ENCODE results near the gene PPP2CA. TPM values are rescaled to one million over a fixed set of nuclear protein-coding genes. Genes with fewer than 3 reads are reported as not detected.
"Not testable (repeated sequence)": the region's sequence is repeated elsewhere in the genome, so short reads cannot be mapped to it uniquely, and the experiment has no call there.

The PPP2CA gene
- polyA plus RNA-seq, 12 donors: 111 to 148 (median 124) TPM; not detected in 1

GRCh38 chr5:134152173-134152832, 73.6 kb downstream of the PPP2CA start:
- not testable (repeated sequence) for DNase-seq

DNA sequence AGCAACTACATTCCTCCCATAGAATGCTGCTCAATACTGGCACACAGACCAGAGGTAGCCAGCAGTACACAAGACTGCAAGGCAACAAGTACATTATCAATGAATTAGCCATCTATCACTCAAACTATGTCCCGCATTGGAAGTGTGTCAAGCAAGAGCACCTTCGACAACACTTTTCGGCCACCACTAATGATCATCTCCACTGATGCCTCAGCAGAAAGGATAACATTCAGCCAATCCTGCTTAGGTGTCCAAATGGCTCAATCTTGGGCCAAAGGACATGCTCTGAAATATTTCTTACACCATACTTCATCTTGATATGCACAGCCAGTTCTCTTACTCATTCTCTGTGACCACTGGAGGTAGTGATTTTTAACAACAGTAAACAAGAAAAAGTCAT, 74.2 kb downstream of the PPP2CA start:
- DNase-seq: no peak

DNA sequence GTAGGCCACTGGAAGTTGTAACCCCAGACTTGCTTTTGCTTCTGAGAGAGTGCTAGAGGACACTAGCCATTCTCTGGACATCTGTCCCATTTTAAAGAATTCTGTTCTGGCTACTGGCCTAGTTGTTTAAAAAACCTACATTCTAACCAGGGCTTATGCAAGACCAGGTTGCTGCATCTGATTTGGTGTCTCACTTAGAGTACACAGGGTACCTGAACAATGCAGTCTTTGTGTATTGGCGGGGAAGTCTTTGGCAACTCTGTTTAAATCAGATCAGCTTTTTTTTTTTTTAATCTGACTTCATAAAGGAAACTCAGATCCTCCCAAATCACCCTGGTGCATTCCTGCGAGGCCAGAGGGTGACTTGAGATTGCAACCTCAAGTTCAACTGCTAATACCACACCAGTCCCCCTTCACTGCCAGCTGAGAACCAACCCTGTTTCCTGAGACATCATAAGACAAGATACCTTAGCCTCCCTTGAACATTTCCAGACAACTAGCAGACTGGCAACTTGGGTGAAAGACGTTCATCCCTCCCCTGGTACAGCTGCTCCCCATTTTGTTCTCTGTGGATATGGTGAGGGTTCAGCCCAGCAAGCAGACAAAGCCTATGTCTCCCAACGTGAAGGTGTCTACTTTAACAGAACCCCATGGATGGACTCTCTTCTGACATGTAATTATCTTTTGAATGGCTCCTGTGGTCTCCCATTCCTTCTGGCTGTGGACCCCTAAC, 76.1 kb downstream of the PPP2CA start:
- DNase-seq: no peak

- no peak for DNase-seq
Observed at GRCh38 chr5:134148986-134149539, 76.8 kb downstream of the PPP2CA start.

GRCh38 chr5:134148316-134148715, 77.6 kb downstream of the PPP2CA start:
- DNase-seq: no peak

- DNase-seq: no peak
Observed at GRCh38 chr5:134146651-134147518, 79.0 kb downstream of the PPP2CA start.

DNA sequence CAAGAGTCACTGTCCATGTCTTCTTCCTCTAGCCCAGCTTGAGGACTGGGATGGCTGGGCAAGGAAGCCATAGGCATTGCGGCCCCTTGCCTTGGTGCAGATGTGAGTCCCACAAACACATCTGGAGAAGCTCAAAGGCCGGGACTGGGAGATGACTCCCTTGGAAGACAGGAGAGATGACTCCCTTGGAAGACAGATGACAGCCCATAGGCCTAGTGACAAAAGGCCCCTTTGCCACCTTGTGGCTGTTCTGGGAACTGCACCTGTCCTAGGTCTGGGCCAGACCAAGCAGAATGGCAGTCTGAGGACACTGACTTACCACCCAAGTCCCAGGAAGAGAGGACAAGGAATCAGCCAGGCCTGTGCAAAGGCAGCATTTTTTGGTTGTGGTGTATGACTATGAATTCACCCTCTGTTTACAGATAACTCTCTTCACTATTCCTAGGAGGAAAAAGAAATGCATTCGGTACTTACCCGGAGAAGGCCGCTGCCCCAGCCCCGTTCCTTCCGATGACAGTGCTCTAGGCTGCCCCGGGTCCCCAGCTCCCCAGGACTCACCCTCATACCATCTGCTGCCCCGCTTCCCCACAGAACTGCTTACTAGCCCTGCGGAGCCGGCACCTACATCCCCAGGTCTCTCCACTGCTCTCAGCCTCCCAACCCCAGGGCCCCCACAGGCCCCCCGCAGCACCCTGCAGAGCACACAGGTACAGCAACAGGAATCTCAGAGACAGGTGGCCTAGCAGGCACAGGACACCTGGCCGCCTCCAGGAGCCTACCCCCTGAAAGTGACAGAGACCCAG, 79.9 kb downstream of the PPP2CA start:
- DNase-seq: peak; percentile 75

DNA sequence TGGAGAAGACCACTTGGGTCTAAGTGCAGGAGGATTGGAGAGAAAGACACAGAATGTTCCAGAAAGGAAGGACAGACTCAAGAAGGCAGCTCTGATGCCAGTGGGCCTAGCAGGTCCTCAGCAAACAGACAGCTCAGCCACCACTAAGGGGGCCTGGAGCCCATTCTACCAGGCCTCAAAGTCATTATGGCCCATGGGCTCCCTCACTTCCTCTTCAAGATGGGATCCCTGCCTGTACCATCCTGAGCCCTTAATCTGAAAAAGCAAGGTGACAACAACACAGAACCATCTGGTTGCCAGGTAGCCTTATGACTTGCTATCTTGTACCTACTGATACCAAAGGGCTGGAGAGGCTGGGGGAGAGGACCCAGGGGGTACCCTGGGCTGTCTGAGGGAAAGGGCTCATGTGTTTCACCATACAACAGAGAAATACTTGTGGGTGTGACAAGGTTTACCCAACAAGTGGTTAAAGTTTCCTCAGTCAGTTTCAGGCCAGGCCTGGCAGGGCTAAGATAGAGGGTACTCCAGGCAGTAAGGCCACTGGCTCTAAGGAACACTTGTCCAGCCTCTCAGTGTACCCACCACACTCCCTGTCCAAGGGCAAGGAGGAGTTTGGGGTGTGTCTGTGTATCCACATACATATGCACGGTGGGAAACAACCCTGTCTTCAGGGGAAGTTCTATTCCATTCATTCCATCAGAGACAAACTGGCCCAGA, 80.7 kb downstream of the PPP2CA start:
- no peak for DNase-seq

Other genes with a start within 250 kb of the PPP2CA start
- 100 to 1,000 TPM in 11 of 12 donors, not detected in 1; 126 to 260 (median 234) TPM for gene VDAC1, start 221.1 kb downstream of the PPP2CA start, polyA plus RNA-seq (ENCODE audit: insufficient read length in 12 of 12)
- 10 to 100 TPM in 2 of 12 donors, 1 to 10 TPM in 9, not detected in 1; 1.7 to 22.1 (median 2.5) TPM for gene TCF7, start 111.4 kb downstream of the PPP2CA start, polyA plus RNA-seq (ENCODE audit: insufficient read length in 12 of 12)
- 100 to 1,000 TPM; 353 to 607 (median 440) TPM for gene SKP1, start 49.1 kb downstream of the PPP2CA start, polyA plus RNA-seq (ENCODE audit: insufficient read length in 12 of 12)
- 10 to 100 TPM in 1 of 12 donors, 1 to 10 TPM in 10, not detected in 1; 3.4 to 25.5 (median 4.9) TPM for gene CDKL3, start 141.1 kb upstream of the PPP2CA start, polyA plus RNA-seq (ENCODE audit: insufficient read length in 12 of 12)
- gene UBE2B, start 145.5 kb upstream of the PPP2CA start, polyA plus RNA-seq (ENCODE audit: insufficient read length in 12 of 12): 100 to 1,000 TPM in 11 of 12 donors, not detected in 1; 118 to 285 (median 174) TPM
- 10 to 100 TPM in 11 of 12 donors, not detected in 1; 18.8 to 34.4 (median 26.1) TPM for gene CDKN2AIPNL, start 185.8 kb upstream of the PPP2CA start, polyA plus RNA-seq (ENCODE audit: insufficient read length in 12 of 12)

Data from muscle of arm (tissue), 12 donors.